Glutamatergic neuron (in vitro differentiated cells): ENCODE results near the gene TATDN3. TPM values are rescaled to one million over a fixed set of nuclear protein-coding genes. Genes with fewer than 3 reads are reported as not detected.

Source experiments
- DNase-seq: peaks from one replicate; pipeline ENCODE4 v3.0.0; 2022
- H3K27ac Mint-ChIP-seq: one replicate; pipeline ENCODE4 v1.8.0; 2020; ENCODE audit warnings: mild to moderate bottlenecking, mixed read lengths, inconsistent platforms; ENCODE audit not compliant: unreplicated experiment
- H3K27me3 Mint-ChIP-seq: one replicate; pipeline ENCODE4 v1.8.0; 2020; ENCODE audit warnings: mild to moderate bottlenecking, moderate library complexity, mixed read lengths, inconsistent platforms; ENCODE audit not compliant: unreplicated experiment
- H3K36me3 Mint-ChIP-seq: one replicate; pipeline ENCODE4 v1.8.0; 2020; ENCODE audit warnings: mild to moderate bottlenecking, mixed read lengths, inconsistent platforms; ENCODE audit not compliant: unreplicated experiment
- H3K4me1 Mint-ChIP-seq: one replicate; pipeline ENCODE4 v1.8.0; 2020; ENCODE audit warnings: mild to moderate bottlenecking, low read depth, mixed read lengths, inconsistent platforms; ENCODE audit not compliant: unreplicated experiment
- H3K4me3 Mint-ChIP-seq: one replicate; pipeline ENCODE4 v1.8.0; 2020; ENCODE audit warnings: mild to moderate bottlenecking, mixed read lengths, inconsistent platforms; ENCODE audit not compliant: unreplicated experiment
- H3K9me3 Mint-ChIP-seq: one replicate; pipeline ENCODE4 v1.8.0; 2020; ENCODE audit warnings: mild to moderate bottlenecking, moderate library complexity, mixed read lengths, inconsistent platforms; ENCODE audit not compliant: unreplicated experiment
- total RNA-seq: library from RNA; stranded (reverse); fragmentation: NEBNext Ultra II Directional; extraction: Animal tissue kit (Norgen Biotek cat#: 25700); gene quantifications from one replicate; pipeline ENCODE4 v1.2.1, GENCODE V29; 2021; ENCODE audit not compliant: unreplicated experiment
- TF ChIP-seq, protein P1 (sequence below): fragments of 200-600 bp; sonication (generic); IDR thresholded peaks from one replicate; pipeline ENCODE4 v1.5.0; 2021; ENCODE audit not compliant: partially characterized antibody, unreplicated experiment

The TATDN3 gene
- total RNA-seq, 1 donor from 2014 or later = 15.8 TPM

DNA sequence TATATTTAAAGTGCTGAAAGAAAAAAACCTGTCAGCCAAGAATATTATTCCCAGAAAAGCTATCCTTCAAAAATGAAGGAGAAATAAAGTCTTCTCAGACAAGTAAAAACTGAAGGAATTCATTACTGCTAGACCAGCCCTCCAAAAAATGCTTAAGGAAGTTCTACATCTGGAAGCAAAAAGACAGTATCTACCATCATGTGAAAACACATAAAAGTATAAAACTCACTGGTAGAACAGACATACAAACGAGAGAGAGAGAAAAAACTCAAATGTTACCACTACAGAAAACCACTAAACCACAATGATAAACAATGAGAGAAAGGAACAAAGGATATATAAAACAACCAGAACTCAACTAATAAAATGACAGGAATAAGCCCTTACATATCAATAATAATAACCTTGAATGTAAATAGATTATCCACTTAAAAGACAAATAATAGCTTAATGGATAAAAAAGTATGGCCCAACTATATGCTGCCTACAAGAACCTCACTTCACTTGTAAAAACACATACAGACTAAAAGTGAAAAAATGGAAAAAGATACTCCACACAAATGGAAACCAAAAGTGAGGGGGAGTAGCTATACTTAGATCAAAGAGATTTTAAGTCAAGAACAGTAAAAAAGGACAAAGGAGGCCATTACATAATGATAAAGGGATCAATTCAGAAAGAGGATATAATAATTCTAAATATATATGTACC lies 22.1 kb upstream of the TATDN3 start:
- Mint-ChIP-seq H3K4me1 (no peaks in the 10 kb centered on the region), H3K9me3 (peaks cover 17% of the 10 kb centered on the region), H3K4me3 (no peak overlapping the region), H3K27ac (no peak overlapping the region), H3K27me3 (no peaks in the 10 kb centered on the region), H3K36me3 (peaks cover 43% of the 10 kb centered on the region)
- TF ChIP-seq, protein P1, sequence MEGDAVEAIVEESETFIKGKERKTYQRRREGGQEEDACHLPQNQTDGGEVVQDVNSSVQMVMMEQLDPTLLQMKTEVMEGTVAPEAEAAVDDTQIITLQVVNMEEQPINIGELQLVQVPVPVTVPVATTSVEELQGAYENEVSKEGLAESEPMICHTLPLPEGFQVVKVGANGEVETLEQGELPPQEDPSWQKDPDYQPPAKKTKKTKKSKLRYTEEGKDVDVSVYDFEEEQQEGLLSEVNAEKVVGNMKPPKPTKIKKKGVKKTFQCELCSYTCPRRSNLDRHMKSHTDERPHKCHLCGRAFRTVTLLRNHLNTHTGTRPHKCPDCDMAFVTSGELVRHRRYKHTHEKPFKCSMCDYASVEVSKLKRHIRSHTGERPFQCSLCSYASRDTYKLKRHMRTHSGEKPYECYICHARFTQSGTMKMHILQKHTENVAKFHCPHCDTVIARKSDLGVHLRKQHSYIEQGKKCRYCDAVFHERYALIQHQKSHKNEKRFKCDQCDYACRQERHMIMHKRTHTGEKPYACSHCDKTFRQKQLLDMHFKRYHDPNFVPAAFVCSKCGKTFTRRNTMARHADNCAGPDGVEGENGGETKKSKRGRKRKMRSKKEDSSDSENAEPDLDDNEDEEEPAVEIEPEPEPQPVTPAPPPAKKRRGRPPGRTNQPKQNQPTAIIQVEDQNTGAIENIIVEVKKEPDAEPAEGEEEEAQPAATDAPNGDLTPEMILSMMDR = no peak
- no peak for DNase-seq

DNA sequence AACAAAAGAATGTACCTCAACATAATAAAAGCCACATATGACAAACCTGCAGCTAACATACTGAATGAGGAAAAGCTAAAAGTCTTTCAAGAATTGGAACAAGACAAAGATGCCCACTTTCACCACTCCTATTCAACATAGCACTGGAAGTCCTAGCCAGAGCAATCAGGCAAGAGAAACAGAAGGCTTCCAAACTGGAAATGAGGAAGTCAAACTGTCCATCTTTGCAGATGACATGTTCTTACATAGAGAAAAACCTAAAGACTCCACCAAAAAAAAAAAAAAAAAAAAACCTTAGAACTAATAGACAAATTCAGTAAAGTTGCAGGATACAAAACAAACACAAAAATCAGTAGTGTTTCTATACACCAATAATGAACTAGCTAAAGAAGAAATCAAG lies 20.4 kb upstream of the TATDN3 start:
- Mint-ChIP-seq H3K4me3 (no peak overlapping the region), H3K27me3 (no peaks in the 10 kb centered on the region), H3K36me3 (peaks cover 39% of the 10 kb centered on the region), H3K4me1 (no peaks in the 10 kb centered on the region), H3K27ac (no peak overlapping the region), H3K9me3 (peaks cover 15% of the 10 kb centered on the region)
- no peak for DNase-seq
- TF ChIP-seq, protein P1 = no peak

DNA sequence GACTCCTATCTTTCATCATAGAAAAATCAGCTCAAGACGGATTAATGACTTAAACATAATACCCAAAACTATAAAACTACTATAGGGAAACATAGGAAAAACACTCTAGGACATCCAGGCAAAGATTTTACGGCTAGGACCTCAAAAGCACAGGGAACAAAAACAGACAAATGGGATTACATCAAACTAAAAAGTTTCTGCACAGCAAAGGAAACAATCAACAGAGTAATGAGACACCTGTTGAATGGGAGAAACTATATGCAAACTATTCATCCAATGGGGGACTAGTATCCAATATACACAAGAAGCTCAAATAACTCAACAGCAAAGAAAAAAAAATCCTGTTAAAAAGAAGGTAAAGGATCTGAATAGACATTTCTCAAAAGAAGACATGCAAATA lies 18.7 kb upstream of the TATDN3 start:
- Mint-ChIP-seq H3K27me3 (peaks cover 2% of the 10 kb centered on the region), H3K27ac (no peak overlapping the region), H3K36me3 (peaks cover 35% of the 10 kb centered on the region), H3K4me3 (no peak overlapping the region), H3K4me1 (no peaks in the 10 kb centered on the region), H3K9me3 (peaks cover 15% of the 10 kb centered on the region)
- TF ChIP-seq, protein P1 = no peak
- no peak for DNase-seq

DNA sequence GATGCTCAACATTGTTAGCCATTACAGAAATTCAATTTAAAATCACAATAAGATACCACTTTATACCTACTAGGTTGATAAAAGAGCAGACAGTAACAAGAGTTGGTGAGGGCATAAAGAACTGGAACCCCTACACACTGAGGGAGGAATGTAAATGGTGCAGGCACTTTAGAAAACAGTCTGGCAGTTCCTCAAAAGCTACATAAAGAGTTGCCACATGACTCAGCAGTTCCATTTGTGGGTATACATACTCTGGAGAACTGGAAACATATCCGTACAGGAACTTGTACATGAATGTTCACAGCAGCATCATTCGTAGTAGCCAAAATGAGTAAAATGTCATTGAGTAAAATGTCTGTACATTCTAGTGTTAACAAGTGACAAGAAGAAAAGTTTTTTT lies 17.1 kb upstream of the TATDN3 start:
- no peak for DNase-seq
- Mint-ChIP-seq H3K27me3 (peaks cover 6% of the 10 kb centered on the region), H3K27ac (no peak overlapping the region), H3K9me3 (peaks cover 12% of the 10 kb centered on the region), H3K4me3 (no peak overlapping the region), H3K4me1 (no peaks in the 10 kb centered on the region), H3K36me3 (peaks cover 25% of the 10 kb centered on the region)
- TF ChIP-seq, protein P1 = no peak

DNA sequence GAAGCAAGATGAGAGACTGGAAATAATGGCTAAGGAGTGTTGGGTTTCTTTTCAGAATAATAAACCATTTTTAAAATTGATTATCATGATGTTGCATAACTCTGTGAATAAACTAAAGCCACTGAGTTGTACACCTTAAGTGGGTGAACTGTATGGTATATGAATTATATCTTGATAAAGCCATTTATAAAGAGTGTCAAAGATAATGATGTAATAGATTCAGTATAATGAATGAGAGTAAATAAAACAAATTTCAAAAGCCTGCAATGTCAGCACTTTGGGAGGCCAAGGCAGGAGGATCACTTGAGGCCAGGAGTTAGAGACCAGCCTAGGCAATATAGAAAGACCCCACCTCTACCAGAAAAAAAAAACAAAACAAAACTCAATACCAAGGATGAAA lies 16.5 kb upstream of the TATDN3 start:
- H3K4me3 Mint-ChIP-seq = no peak overlapping the region
- TF ChIP-seq, protein P1 = no peak
- DNase-seq = no peak
- H3K9me3 Mint-ChIP-seq = peaks cover 12% of the 10 kb centered on the region
- no peaks in the 10 kb centered on the region for H3K4me1 Mint-ChIP-seq
- peaks cover 18% of the 10 kb centered on the region for H3K36me3 Mint-ChIP-seq
- peaks cover 6% of the 10 kb centered on the region for H3K27me3 Mint-ChIP-seq
- H3K27ac Mint-ChIP-seq = no peak overlapping the region
